Measurements from ENCODE around the gene PEX11G. TPM values are rescaled to one million over a fixed set of nuclear protein-coding genes. Genes with fewer than 3 reads are reported as not detected.
A peak's percentile ranks its signal among the peaks of the same experiment; 100 is the strongest.

PEX11G gene
- total and polyA plus RNA-seq, 9 of the 15 experiments (the other 6 are each of a cell fraction or from before 2014, with no cell fraction given) = 0.07 to 3.2 (median 0.70) TPM; not detected in 1

- TF ChIP-seq TGIF2 (CRISPR knock-in tag; IDR thresholded peaks at IDR 0.05) (no peak), ATF7 (IDR thresholded peaks at IDR 0.05) (no peak), BCLAF1 (IDR thresholded peaks at IDR 0.05; ENCODE audit: borderline replicate concordance in 1 of 2, control insufficient read depth in 1 of 2, low read depth in 2 of 2, low read length in 1 of 2) (no peak), MECOM (CRISPR knock-in tag; IDR thresholded peaks at IDR 0.05) (no peak), MCM3 (IDR thresholded peaks at IDR 0.05) (no peak), NR2C2 (CRISPR knock-in tag; IDR thresholded peaks at IDR 0.05) (no peak), NR2C2 (tag; IDR thresholded peaks at IDR 0.05) (peak; percentile 74), TCF15 (CRISPR knock-in tag; IDR thresholded peaks at IDR 0.05) (no peak), HMGN3 (IDR thresholded peaks at IDR 0.05; ENCODE audit: borderline replicate concordance, extremely low read depth, insufficient read length, low read depth, low read length) (peak; percentile 40), ZKSCAN1 (IDR thresholded peaks at IDR 0.05; ENCODE audit: low read depth, low read length) (no peak), TFAP4 (CRISPR knock-in tag; IDR thresholded peaks at IDR 0.05; ENCODE audit: borderline replicate concordance) (0 out of 2 replicates have a peak, but pooled peaks have one; percentile 31), HCFC1 (IDR thresholded peaks at IDR 0.05; ENCODE audit: low read depth, low read length) (peak; percentile 89), ZNF436 (CRISPR knock-in tag; IDR thresholded peaks at IDR 0.05) (no peak), ZBTB26 (CRISPR knock-in tag; IDR thresholded peaks at IDR 0.05) (no peak), U2AF1 (optimal IDR thresholded peaks at IDR 0.05; ENCODE audit: low read depth, low read length) (no peak), SNIP1 (IDR thresholded peaks at IDR 0.05; ENCODE audit: low read depth) (peak; percentile 73; the same call in 1 of the 2 replicates), PHF8 (IDR thresholded peaks at IDR 0.05; ENCODE audit: borderline replicate concordance, low read length) (peak; percentile 28; the same call in 1 of the 2 replicates), ZNF197 (CRISPR knock-in tag; IDR thresholded peaks at IDR 0.05; ENCODE audit: low read depth) (peak; percentile 74; the same call in 1 of the 2 replicates), NKRF (IDR thresholded peaks at IDR 0.05; ENCODE audit: borderline replicate concordance) (no peak), ZNF76 (CRISPR knock-in tag; IDR thresholded peaks at IDR 0.05; ENCODE audit: borderline replicate concordance) (no peak), FOXJ3 (CRISPR knock-in tag; IDR thresholded peaks at IDR 0.05) (no peak)
These were observed 45.2 kb upstream of the PEX11G start (continued) for GRCh38 chr19:7533925-7534480.

Measured in K562 (cell line).